ENCODE data around the gene JAK2.
"Not testable (repeated sequence)": the region's sequence is repeated elsewhere in the genome, so short reads cannot be mapped to it uniquely, and the experiment has no call there.

The JAK2 gene

GRCh38 chr9:5004481-5004880 is 19.4 kb downstream of the JAK2 start:
- no peak overlapping the region for H3K4me3 ChIP-seq (ENCODE audit: low read depth, low read length)
- no peak for TF ChIP-seq CTCF (IDR thresholded peaks at IDR 0.05; ENCODE audit: borderline replicate concordance, insufficient read depth, low read depth, low read length)

GRCh38 chr9:5008202-5008601 is 23.1 kb downstream of the JAK2 start:
- no peak for TF ChIP-seq CTCF (IDR thresholded peaks at IDR 0.05; ENCODE audit: borderline replicate concordance, insufficient read depth, low read depth, low read length)

GRCh38 chr9:5013374-5013773 is 28.3 kb downstream of the JAK2 start:
- no peak for TF ChIP-seq CTCF (IDR thresholded peaks at IDR 0.05; ENCODE audit: borderline replicate concordance, insufficient read depth, low read depth, low read length)
- H3K4me3 ChIP-seq (ENCODE audit: low read depth, low read length): no peak overlapping the region

More at GRCh38 chr9:5008202-5008601, 23.1 kb downstream of the JAK2 start:
- no peak overlapping the region for H3K4me3 ChIP-seq (ENCODE audit: low read depth, low read length)

GRCh38 chr9:5015934-5016333 is 30.9 kb downstream of the JAK2 start:
- TF ChIP-seq CTCF (IDR thresholded peaks at IDR 0.05; ENCODE audit: borderline replicate concordance, insufficient read depth, low read depth, low read length): no peak
- H3K4me3 ChIP-seq (ENCODE audit: low read depth, low read length): no peak overlapping the region

- H3K4me3 ChIP-seq (ENCODE audit: low read depth, low read length): no peak overlapping the region
- no peak for TF ChIP-seq CTCF (IDR thresholded peaks at IDR 0.05; ENCODE audit: borderline replicate concordance, insufficient read depth, low read depth, low read length)
Observed at GRCh38 chr9:5025416-5025815, 40.3 kb downstream of the JAK2 start.

- not testable (repeated sequence) for H3K4me3 ChIP-seq (ENCODE audit: low read depth, low read length)
Observed at GRCh38 chr9:5031941-5032340, 46.9 kb downstream of the JAK2 start.

- TF ChIP-seq CTCF (IDR thresholded peaks at IDR 0.05; ENCODE audit: borderline replicate concordance, insufficient read depth, low read depth, low read length): no peak
- H3K4me3 ChIP-seq (ENCODE audit: low read depth, low read length): no peak overlapping the region
Observed at GRCh38 chr9:5040730-5041389, 55.8 kb downstream of the JAK2 start.

All from GM12875 (cell line).